WI38 (cell line): Measurements from ENCODE around the gene HNRNPDL.

Experiments
- H3K4me3 ChIP-seq: 2 replicates; pipeline ENCODE4 v1.5.1; 2011; ENCODE audit warnings: low read depth, mild to moderate bottlenecking, control low read depth, low read length
- CTCF ChIP-seq: IDR thresholded peaks from 2 replicates; pipeline ENCODE4 v1.5.1; 2012; ENCODE audit warnings: low read depth, mild to moderate bottlenecking, control low read depth, low read length

The HNRNPDL gene

DNA sequence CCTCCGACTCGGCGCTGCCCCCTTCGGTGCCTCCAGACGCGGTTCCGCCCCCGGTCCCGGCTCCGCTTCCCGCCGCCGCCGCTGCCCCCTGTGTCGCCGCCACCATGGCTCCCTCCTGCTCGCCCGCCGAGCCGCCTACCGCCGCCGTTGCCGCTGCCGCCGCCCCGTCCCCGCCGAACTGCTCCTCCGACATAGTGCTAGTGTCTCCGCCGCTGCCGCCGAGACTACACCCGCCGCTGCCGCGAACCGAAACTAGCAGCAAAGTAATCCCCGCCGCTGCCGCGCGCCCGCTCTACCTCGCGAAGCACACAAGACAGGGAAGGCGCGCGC lies 56.8 kb downstream of the HNRNPDL start:
- no peak for TF ChIP-seq CTCF
- peak overlapping the region; percentile 87 for H3K4me3 ChIP-seq
